Measurements from ENCODE around the gene BRIP1. TPM values are rescaled to one million over a fixed set of nuclear protein-coding genes. Genes with fewer than 3 reads are reported as not detected.

BRIP1 gene
- total and polyA plus RNA-seq, 4 donors: 0.21 to 4.3 (median 0.82) TPM

DNA sequence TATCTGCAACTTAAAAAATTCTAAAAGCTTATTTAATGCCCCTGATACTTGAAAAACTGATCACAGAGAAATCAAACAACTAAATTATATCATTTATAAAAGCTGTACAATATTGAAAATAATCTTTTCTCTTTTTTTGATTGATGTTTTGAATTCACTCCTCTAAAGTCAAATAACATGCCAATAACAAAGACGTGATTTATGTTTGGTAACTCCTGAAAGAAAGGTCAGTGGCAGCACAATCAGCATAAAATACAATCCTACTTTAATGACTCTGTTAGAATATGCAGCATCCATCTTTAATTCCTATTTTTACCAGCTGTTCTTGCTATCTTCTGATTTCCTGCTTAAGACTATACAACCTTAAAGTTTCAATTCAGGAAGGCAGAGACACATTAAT, 221.6 kb downstream of the BRIP1 start:
- DNase-seq: no peak
- no peaks in the 10 kb centered on the region for H3K36me3 ChIP-seq (ENCODE audit: control insufficient read depth in 4 of 4, insufficient read depth in 4 of 4, low read length in 4 of 4)
- no peak for ATAC-seq (ENCODE audit: insufficient read depth, low FRiP score)
- no peaks in the 10 kb centered on the region for H3K27me3 ChIP-seq (ENCODE audit: control insufficient read depth in 3 of 3, insufficient read depth in 3 of 3, low read length in 2 of 3)
- H3K4me1 ChIP-seq (ENCODE audit: control insufficient read depth in 5 of 5, insufficient read depth in 5 of 5, low read length in 5 of 5): no peaks in the 10 kb centered on the region
- TF ChIP-seq, protein P1, sequence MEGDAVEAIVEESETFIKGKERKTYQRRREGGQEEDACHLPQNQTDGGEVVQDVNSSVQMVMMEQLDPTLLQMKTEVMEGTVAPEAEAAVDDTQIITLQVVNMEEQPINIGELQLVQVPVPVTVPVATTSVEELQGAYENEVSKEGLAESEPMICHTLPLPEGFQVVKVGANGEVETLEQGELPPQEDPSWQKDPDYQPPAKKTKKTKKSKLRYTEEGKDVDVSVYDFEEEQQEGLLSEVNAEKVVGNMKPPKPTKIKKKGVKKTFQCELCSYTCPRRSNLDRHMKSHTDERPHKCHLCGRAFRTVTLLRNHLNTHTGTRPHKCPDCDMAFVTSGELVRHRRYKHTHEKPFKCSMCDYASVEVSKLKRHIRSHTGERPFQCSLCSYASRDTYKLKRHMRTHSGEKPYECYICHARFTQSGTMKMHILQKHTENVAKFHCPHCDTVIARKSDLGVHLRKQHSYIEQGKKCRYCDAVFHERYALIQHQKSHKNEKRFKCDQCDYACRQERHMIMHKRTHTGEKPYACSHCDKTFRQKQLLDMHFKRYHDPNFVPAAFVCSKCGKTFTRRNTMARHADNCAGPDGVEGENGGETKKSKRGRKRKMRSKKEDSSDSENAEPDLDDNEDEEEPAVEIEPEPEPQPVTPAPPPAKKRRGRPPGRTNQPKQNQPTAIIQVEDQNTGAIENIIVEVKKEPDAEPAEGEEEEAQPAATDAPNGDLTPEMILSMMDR (IDR thresholded peaks at IDR 0.05; ENCODE audit: control extremely low read depth, extremely low read depth): no peak
- H3K27ac ChIP-seq (ENCODE audit: low read depth in 1 of 2, low read length in 1 of 2): no peak overlapping the region
- H3K9ac ChIP-seq (ENCODE audit: insufficient read depth in 1 of 2, low read length in 2 of 2): no peak overlapping the region
- no peak overlapping the region for H3K4me3 ChIP-seq
- no peaks in the 10 kb centered on the region for H3K9me3 ChIP-seq (ENCODE audit: control insufficient read depth in 4 of 4, insufficient read depth in 3 of 4, low read length in 3 of 4)
- WGBS, 2 donors: 91 to 97% methylated on average over 1 of the region's 1 CpG

DNA sequence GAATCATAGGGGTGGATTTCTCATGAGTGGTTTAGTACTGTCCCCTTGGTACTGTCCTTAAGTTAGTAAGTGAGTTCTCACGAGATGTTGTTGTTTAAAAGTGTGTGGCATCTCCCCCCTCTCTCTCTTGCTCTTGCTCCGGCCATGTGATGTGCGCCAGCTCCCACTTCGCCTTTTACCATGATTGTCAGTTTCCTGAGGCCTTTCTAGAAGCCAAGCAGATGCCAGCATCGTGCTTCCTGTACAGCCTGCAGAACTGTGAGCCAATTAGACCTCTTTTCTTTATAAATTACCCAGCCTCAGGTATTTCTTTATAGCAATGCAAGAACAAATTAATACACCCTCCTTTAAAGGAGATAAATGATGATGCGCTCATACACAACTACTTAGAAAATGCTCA, 222.2 kb downstream of the BRIP1 start:
- WGBS, 2 donors: 82 to 94% methylated on average over 6 of the region's 6 CpGs
- H3K27ac ChIP-seq (ENCODE audit: low read depth in 1 of 2, low read length in 1 of 2): no peak overlapping the region
- DNase-seq (no peak), ATAC-seq (ENCODE audit: insufficient read depth, low FRiP score) (no peak)
- no peak overlapping the region for H3K4me3 ChIP-seq
- no peaks in the 10 kb centered on the region for H3K4me1 ChIP-seq (ENCODE audit: control insufficient read depth in 5 of 5, insufficient read depth in 5 of 5, low read length in 5 of 5)
- H3K9me3 ChIP-seq (ENCODE audit: control insufficient read depth in 4 of 4, insufficient read depth in 3 of 4, low read length in 3 of 4): no peaks in the 10 kb centered on the region
- no peaks in the 10 kb centered on the region for H3K36me3 ChIP-seq (ENCODE audit: control insufficient read depth in 4 of 4, insufficient read depth in 4 of 4, low read length in 4 of 4)
- H3K27me3 ChIP-seq (ENCODE audit: control insufficient read depth in 3 of 3, insufficient read depth in 3 of 3, low read length in 2 of 3): no peaks in the 10 kb centered on the region
- no peak overlapping the region for H3K9ac ChIP-seq (ENCODE audit: insufficient read depth in 1 of 2, low read length in 2 of 2)
- TF ChIP-seq, protein P1 (IDR thresholded peaks at IDR 0.05; ENCODE audit: control extremely low read depth, extremely low read depth): no peak

DNA sequence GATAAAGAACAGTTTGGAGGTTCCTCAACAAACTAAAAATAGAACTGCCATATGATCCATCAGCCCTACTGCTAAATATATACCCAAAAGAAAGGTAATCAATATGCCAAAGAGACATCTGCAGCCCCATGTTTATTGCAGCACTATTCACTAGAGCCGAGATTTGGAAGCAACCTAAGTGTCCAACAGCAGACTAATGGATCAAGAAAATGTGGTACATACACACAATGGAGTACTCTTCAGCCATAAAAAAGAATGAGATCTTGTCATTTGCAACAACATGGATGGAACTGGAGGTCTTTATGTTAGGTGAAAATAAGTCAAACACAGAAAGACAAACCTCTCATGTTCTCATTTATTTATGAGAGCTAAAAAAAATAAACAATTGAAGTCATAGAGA, 223.5 kb downstream of the BRIP1 start:
- WGBS, 2 donors: 86 to 91% methylated on average over 1 of the region's 1 CpG

More for the DNA sequence above, 223.5 kb downstream of the BRIP1 start:
- H3K4me1 ChIP-seq (ENCODE audit: control insufficient read depth in 5 of 5, insufficient read depth in 5 of 5, low read length in 5 of 5): peaks cover 0 to 2% (median 0%) of the 10 kb centered on the region in 5 donors
- no peaks in the 10 kb centered on the region for H3K27me3 ChIP-seq (ENCODE audit: control insufficient read depth in 3 of 3, insufficient read depth in 3 of 3, low read length in 2 of 3)
- H3K9me3 ChIP-seq (ENCODE audit: control insufficient read depth in 4 of 4, insufficient read depth in 3 of 4, low read length in 3 of 4): peaks cover 0 to 9% (median 3%) of the 10 kb centered on the region in 4 donors
- H3K9ac ChIP-seq (ENCODE audit: insufficient read depth in 1 of 2, low read length in 2 of 2): no peak overlapping the region
- ATAC-seq (ENCODE audit: insufficient read depth, low FRiP score) (no peak), DNase-seq (no peak)
- H3K27ac ChIP-seq (ENCODE audit: low read depth in 1 of 2, low read length in 1 of 2): no peak overlapping the region
- no peaks in the 10 kb centered on the region for H3K36me3 ChIP-seq (ENCODE audit: control insufficient read depth in 4 of 4, insufficient read depth in 4 of 4, low read length in 4 of 4)
- no peak overlapping the region for H3K4me3 ChIP-seq
- TF ChIP-seq, protein P1 (IDR thresholded peaks at IDR 0.05; ENCODE audit: control extremely low read depth, extremely low read depth): no peak

Measured in lung (tissue), 12 donors.